HepG2 (cell line): ENCODE results near the gene MYO10. TPM values are rescaled to one million over a fixed set of nuclear protein-coding genes. Genes with fewer than 3 reads are reported as not detected.

ENCODE experiments used
- ATAC-seq: fragments of 200-7000 bp; cut with Tn5 transposase; 3 replicates; pipeline ENCODE4 v1.9.1; 2020; ENCODE audit warnings: mild to moderate bottlenecking, moderate library complexity
- BruUV-seq: library from RNA; stranded (reverse); fragments of 400-500 nt; replicated peaks from 2 replicates; lab custom pipeline; 2021; lab: Mats Ljungman, UMichigan
- CTCF ChIA-PET: fragments of 300-600 bp; formaldehyde crosslinking; extraction: SDS; loops from one replicate; lab custom pipeline; 2021; ENCODE audit warnings: low total read pairs, inconsistent platforms, low intra/inter-chr PET ratio; lab: Yijun Ruan, JAX
- POLR2A ChIA-PET: fragments of 350-600 bp; sonication (Branson Sonifier 250); formaldehyde crosslinking; loops from one replicate; lab custom pipeline; 2020; ENCODE audit warnings: antibody characterized with exemption, inconsistent platforms; lab: Yijun Ruan, JAX
- DNase-seq: peaks from one replicate; pipeline ENCODE4 v3.0.0-alpha.2; 2015; ENCODE audit warnings: low spot score
- FAIRE-seq: peaks from 3 replicates; lab custom pipeline; 2011; peaks lifted over from hg19 to GRCh38; lab: Jason Lieb, UNC
- H2AFZ ChIP-seq: one replicate; pipeline ENCODE4 v1.6.1; 2011; ENCODE audit warnings: low read length, inconsistent platforms
- H3K27ac ChIP-seq: fragments of 300-600 bp; 3 replicates; pipeline ENCODE4 v1.8.0; 2011; ENCODE audit warnings: mixed run types, mild to moderate bottlenecking, mixed read lengths, low read length, inconsistent platforms; ENCODE audit not compliant: insufficient read depth; ENCODE audit errors: extremely low read length
- H3K27me3 ChIP-seq, 2 experiments: fragments of 200-600 bp in 1 of 2; 2 replicates in 1 of 2; 3 replicates in 1 of 2; pipeline versions ENCODE4 v1.6.0 to v1.8.0; 2011; ENCODE audit warnings: low read length in 2 of 2, mild to moderate bottlenecking in 2 of 2, moderate library complexity in 2 of 2, inconsistent platforms in 1 of 2; ENCODE audit not compliant: insufficient read depth in 2 of 2, control insufficient read depth in 1 of 2
- H3K36me3 ChIP-seq, 2 experiments: fragments of 200-600 bp in 1 of 2; replicated peaks in 1 of 2; 2 replicates in 1 of 2; 3 replicates in 1 of 2; pipeline versions ENCODE4 v1.5.1 to v1.8.0; 2011; ENCODE audit warnings: low read length in 2 of 2, inconsistent platforms in 1 of 2; ENCODE audit not compliant: insufficient read depth in 2 of 2, control insufficient read depth in 1 of 2
- H3K4me1 ChIP-seq: 2 replicates; pipeline ENCODE4 v1.5.1; 2012; ENCODE audit warnings: low read length, inconsistent platforms; ENCODE audit not compliant: insufficient read depth
- H3K4me2 ChIP-seq: 2 replicates; pipeline ENCODE4 v1.6.0; 2011; ENCODE audit warnings: low read depth, low read length, inconsistent platforms
- H3K4me3 ChIP-seq, 3 experiments: fragments of 200-600 bp in 1 of 3; sonication (generic), shearing (Covaris generic) in 1 of 3; replicated peaks in 1 of 3; 2 replicates each; pipeline ENCODE4 v1.5.1; 2011 to 2016; ENCODE audit warnings: low read length in 3 of 3, inconsistent platforms in 2 of 3, low read depth in 2 of 3, mild to moderate bottlenecking in 2 of 3, control low read depth in 1 of 3, mixed read lengths in 1 of 3; ENCODE audit not compliant: insufficient read depth in 1 of 3
- H3K79me2 ChIP-seq: one replicate; pipeline ENCODE4 v1.6.1; 2011; ENCODE audit warnings: low read length, inconsistent platforms; ENCODE audit not compliant: insufficient read depth
- H3K9ac ChIP-seq: 2 replicates; pipeline ENCODE4 v1.6.0; 2011; ENCODE audit warnings: mild to moderate bottlenecking, low read depth, low read length, inconsistent platforms; ENCODE audit not compliant: insufficient read depth
- H3K9me3 ChIP-seq: 2 replicates; pipeline ENCODE4 v1.5.1; 2012; ENCODE audit warnings: mild to moderate bottlenecking, low read length
- H4K20me1 ChIP-seq: 2 replicates; pipeline ENCODE4 v1.6.0; 2011; ENCODE audit warnings: inconsistent platforms, mild to moderate bottlenecking, low read length, moderate library complexity; ENCODE audit not compliant: insufficient read depth
- CEBPZ ChIP-seq: IDR thresholded peaks from 2 replicates; pipeline ENCODE4 v1.6.1; 2012; ENCODE audit warnings: low read length, improper control_type of control experiment
- POLR2AphosphoS2 ChIP-seq: IDR thresholded peaks from 2 replicates; pipeline ENCODE4 v1.6.1; 2011; ENCODE audit warnings: low read depth, low read length, improper control_type of control experiment
- TFE3 ChIP-seq: IDR thresholded peaks from 2 replicates; pipeline ENCODE4 v1.6.1; 2016
- WGBS: methylation state at CpG from one replicate; pipeline ENCODE4 v1.1.6; 2017; ENCODE audit warnings: low lambda C conversion rate; 5-methylcytosine and 5-hydroxymethylcytosine counted together
- in situ Hi-C: cut with HindIII; loops from 2 replicates; pipeline ENCODE4 v1.10.0; 2017; ENCODE audit warnings: low pct_unique_long_range_greater_than_20kb; ENCODE audit not compliant: extremely low pct_ligation_motif_present
- intact Hi-C: fragments of 100-400 bp; cut with micrococcal nuclease; formaldehyde crosslinking; loops from one replicate; pipeline ENCODE4 v1.10.0; 2022; ENCODE audit not compliant: unreplicated experiment
- polyA plus RNA-seq, 8 experiments: library from polyadenylated mRNA; depleted of rRNA in 3 of 8; stranded (reverse) in 7 of 8; unstranded in 1 of 8; fragments of >200 nt; fragmentation: Illumina TruSeq in 4 of 8; extraction: Trizol in 4 of 8; gene quantifications; 2 replicates each; pipeline versions ENCODE4 v1.2.1 to v1.2.3, GENCODE V29; 2011 to 2016; ENCODE audit warnings: low read depth in 4 of 8, missing spikeins in 1 of 8, mixed read lengths in 1 of 8; ENCODE audit not compliant: insufficient read depth in 1 of 8
- total RNA-seq, 5 experiments: library from RNA; depleted of rRNA; stranded (reverse); fragments of >200 nt; fragmentation: Illumina TruSeq; extraction: Trizol; gene quantifications; 2 replicates each; pipeline ENCODE4 v1.2.3, GENCODE V29; 2016; ENCODE audit warnings: low read depth in 1 of 5

The MYO10 gene
- total and polyA plus RNA-seq, 2 of the 13 experiments (the other 11 are each of a cell fraction or from before 2014, with no cell fraction given): 4.5 to 14.0 TPM

GRCh38 chr5:16787278-16787677, 148.8 kb downstream of the MYO10 start:
- H3K79me2 ChIP-seq: no peaks in the 10 kb centered on the region
- H2AFZ ChIP-seq: no peak overlapping the region
- no peak overlapping the region for H3K9ac ChIP-seq
- peaks cover 27% of the 10 kb centered on the region for H3K4me1 ChIP-seq
- WGBS: 20% methylated on average over 2 of the region's 2 CpGs
- no peak overlapping the region for H3K27ac ChIP-seq
- no peak overlapping the region for H3K4me3 ChIP-seq
- BruUV-seq: no TSS peak
- no peaks in the 10 kb centered on the region for H3K27me3 ChIP-seq
- H3K36me3 ChIP-seq: no peaks in the 10 kb centered on the region
- no peaks in the 10 kb centered on the region for H3K9me3 ChIP-seq
- ChIA-PET CTCF (no interaction called here), POLR2A (no interaction called here)
- H3K4me2 ChIP-seq: no peak overlapping the region
- no peak for TF ChIP-seq POLR2AphosphoS2
- no peak for TF ChIP-seq TFE3 (CRISPR knock-in tag)
- TF ChIP-seq CEBPZ: no peak
- TF ChIP-seq, all 625 proteins: peak for 0
- in situ Hi-C loops (no loop called here), intact Hi-C loops (no loop called here)
- DNase-seq (no peak), ATAC-seq (no peak), FAIRE-seq (no peak)
- no peaks in the 10 kb centered on the region for H4K20me1 ChIP-seq
